GM19395 (cell line): ENCODE data around the gene ISX.
A peak's percentile ranks its signal among the peaks of the same experiment; 100 is the strongest.

Experiments used
- ATAC-seq: cut with Tn5 transposase; IDR thresholded peaks from one replicate; pipeline ENCODE4 v1.9.1; 2021; ENCODE audit warnings: mild to moderate bottlenecking, moderate library complexity; ENCODE audit not compliant: unreplicated experiment

Gene ISX

GRCh38 chr22:35051791-35052190, 14.2 kb upstream of the ISX start:
- no peak for ATAC-seq

GRCh38 chr22:35053060-35053835, 12.7 kb upstream of the ISX start:
- ATAC-seq, result no peak

- ATAC-seq, result no peak
Observed at GRCh38 chr22:35054064-35054463, 11.9 kb upstream of the ISX start.

GRCh38 chr22:35056486-35056885, 9.5 kb upstream of the ISX start:
- no peak for ATAC-seq

- no peak for ATAC-seq
Observed at GRCh38 chr22:35057155-35057554, 8.8 kb upstream of the ISX start.

- ATAC-seq, result no peak
Observed at GRCh38 chr22:35059632-35060031, 6.3 kb upstream of the ISX start.

- ATAC-seq, result peak; percentile 75
Observed at GRCh38 chr22:35064664-35065063, 1.3 kb upstream of the ISX start.

- ATAC-seq, result no peak
Observed at GRCh38 chr22:35065183-35065582, 775 bp upstream of the ISX start.

GRCh38 chr22:35066768-35067167, 810 bp downstream of the ISX start:
- ATAC-seq, result no peak

GRCh38 chr22:35069541-35069940, 3.6 kb downstream of the ISX start:
- ATAC-seq, result no peak

- ATAC-seq, result no peak
Observed at GRCh38 chr22:35070451-35071093, 4.6 kb downstream of the ISX start.

- ATAC-seq, result no peak
Observed at GRCh38 chr22:35071784-35072183, 5.8 kb downstream of the ISX start.

GRCh38 chr22:35072925-35073324, 7.0 kb downstream of the ISX start:
- no peak for ATAC-seq

GRCh38 chr22:35074583-35074982, 8.6 kb downstream of the ISX start:
- ATAC-seq, result no peak

- ATAC-seq, result no peak
Observed at GRCh38 chr22:35076630-35077029, 10.7 kb downstream of the ISX start.

- no peak for ATAC-seq
Observed at GRCh38 chr22:35085621-35086020, 19.7 kb downstream of the ISX start.

GRCh38 chr22:35089139-35089538, 23.2 kb downstream of the ISX start:
- no peak for ATAC-seq

GRCh38 chr22:35092406-35092805, 26.4 kb downstream of the ISX start:
- ATAC-seq, result no peak

GRCh38 chr22:35098921-35099320, 33.0 kb downstream of the ISX start:
- no peak for ATAC-seq

GRCh38 chr22:35099883-35100282, 33.9 kb downstream of the ISX start:
- no peak for ATAC-seq

GRCh38 chr22:35102663-35103062, 36.7 kb downstream of the ISX start:
- ATAC-seq, result peak; percentile 56

GRCh38 chr22:35103761-35104160, 37.8 kb downstream of the ISX start:
- ATAC-seq, result no peak

- ATAC-seq, result no peak
Observed at GRCh38 chr22:35104491-35104890, 38.5 kb downstream of the ISX start.
